ENCODE data around the gene UROS. TPM values are rescaled to one million over a fixed set of nuclear protein-coding genes. Genes with fewer than 3 reads are reported as not detected.

UROS gene
- total and polyA plus RNA-seq, 2 of the 4 experiments (the other 2 are of a cell fraction) = 48.7 to 56.5 TPM

GRCh38 chr10:125770844-125771243, 52.2 kb downstream of the UROS start:
- Histone ChIP-seq H3K9me1 (ENCODE audit: insufficient read depth, low read length) (no peaks in the 10 kb centered on the region), H2AFZ (replicated peaks; ENCODE audit: low read length, poor library complexity) (no peak overlapping the region), H3K14ac (replicated peaks; ENCODE audit: low read depth, low read length) (no peak overlapping the region), H3K9ac (ENCODE audit: low read depth, low read length) (no peak overlapping the region), H2BK120ac (ENCODE audit: low read depth, low read length) (no peak overlapping the region), H2AK5ac (ENCODE audit: low read depth, low read length) (no peak overlapping the region), H3K27ac (ENCODE audit: insufficient read depth, low read length) (no peak overlapping the region), H4K20me1 (ENCODE audit: insufficient read depth, low read length) (no peaks in the 10 kb centered on the region), H4K8ac (ENCODE audit: low read depth in 2 of 2, low read length in 2 of 2) (no peak overlapping the region), H3K79me1 (ENCODE audit: low read depth in 1 of 2, low read length in 2 of 2) (no peaks in the 10 kb centered on the region), H3K18ac (ENCODE audit: low read depth, low read length) (no peak overlapping the region), H3K27me3 (ENCODE audit: control insufficient read depth, insufficient read depth, low read length) (peaks cover 2% of the 10 kb centered on the region; the same call in 1 of the 2 replicates), H3K9me3 (ENCODE audit: control insufficient read depth, insufficient read depth, low read length) (no peaks in the 10 kb centered on the region), H3K36me3 (ENCODE audit: control insufficient read depth, insufficient read depth, low read length) (peaks cover 5% of the 10 kb centered on the region), H2BK15ac (ENCODE audit: low read depth, low read length) (no peak overlapping the region), H3K4ac (ENCODE audit: low read depth, low read length) (no peak overlapping the region), H3K23ac (ENCODE audit: low read depth, low read length) (no peak overlapping the region), H3K56ac (ENCODE audit: extremely low read depth, insufficient read depth, low read length) (no peak overlapping the region), H4K5ac (ENCODE audit: low read depth, low read length) (no peak overlapping the region), H2BK5ac (ENCODE audit: low read depth, low read length, poor library complexity, severe bottlenecking) (no peak overlapping the region), H2AK9ac (replicated peaks; ENCODE audit: low read depth, low read length, poor library complexity) (no peak overlapping the region), H2BK20ac (ENCODE audit: low read depth, low read length) (no peak overlapping the region), H3K4me3 (ENCODE audit: insufficient read depth, low read depth, low read length) (no peak overlapping the region), H3K4me1 (ENCODE audit: control insufficient read depth, insufficient read depth, low read length) (no peaks in the 10 kb centered on the region), H3K4me2 (ENCODE audit: low read depth, low read length) (no peak overlapping the region), H4K91ac (ENCODE audit: insufficient read depth, low read depth, low read length) (no peak overlapping the region)
- dilution Hi-C loops (cut with HindIII; ENCODE audit: low sequenced_read_pairs, unreplicated experiment) = no loop called here
- CTCF ChIA-PET = no interaction called here
- in situ Hi-C loops (cut with MboI; ENCODE audit: low sequenced_read_pairs) = no loop called here
- no TSS peak for BruUV-seq (replicated peaks)
- WGBS, 2 experiments (ENCODE audit: extremely low coverage in 2 of 2, insufficient read length in 1 of 2) = no CpG with 5 or more reads among the region's 5 CpGs
- ATAC-seq (ENCODE audit: low read depth) (no peak), DNase-seq (no peak)
- no peak for TF ChIP-seq CEBPB (IDR thresholded peaks at IDR 0.05; ENCODE audit: low read depth, low read length)
- TF ChIP-seq POLR2A (IDR thresholded peaks at IDR 0.05; ENCODE audit: low read depth, low read length) = no peak
- TF ChIP-seq BHLHE40 (IDR thresholded peaks at IDR 0.05; ENCODE audit: low read depth, low read length) = no peak
- TF ChIP-seq RFX5 (IDR thresholded peaks at IDR 0.05; ENCODE audit: low read depth, low read length) = no peak
- no peak for TF ChIP-seq ELK1 (IDR thresholded peaks at IDR 0.05; ENCODE audit: borderline replicate concordance, low read depth, low read length)
- no peak for TF ChIP-seq MXI1 (IDR thresholded peaks at IDR 0.05; ENCODE audit: borderline replicate concordance, low read depth, low read length)
- no peak for TF ChIP-seq MAFK (IDR thresholded peaks at IDR 0.05; ENCODE audit: low read depth, low read length)
- no peak for TF ChIP-seq RCOR1 (IDR thresholded peaks at IDR 0.05; ENCODE audit: insufficient replicate concordance, low read length)
- no peak for TF ChIP-seq MAZ (IDR thresholded peaks at IDR 0.05; ENCODE audit: borderline replicate concordance, low read depth, low read length)
- TF ChIP-seq FOS (IDR thresholded peaks at IDR 0.05; ENCODE audit: low read depth, low read length) = no peak
- no peak for TF ChIP-seq CHD1 (IDR thresholded peaks at IDR 0.05; ENCODE audit: low read depth, low read length)
- TF ChIP-seq CTCF (conservative IDR thresholded peaks at IDR 0.05; ENCODE audit: low read depth, low read length) = no peak
- TF ChIP-seq RAD21 (IDR thresholded peaks at IDR 0.05; ENCODE audit: low read length) = no peak
- TF ChIP-seq USF2 (IDR thresholded peaks at IDR 0.05; ENCODE audit: low read depth, low read length) = no peak
- no peak for TF ChIP-seq NFE2L2 (IDR thresholded peaks at IDR 0.05; ENCODE audit: low read depth, low read length)
- TF ChIP-seq SMC3 (IDR thresholded peaks at IDR 0.05; ENCODE audit: low read depth, low read length) = no peak
- intact Hi-C loops (cut with micrococcal nuclease) = no loop called here
- POLR2A ChIA-PET (ENCODE audit: unreplicated experiment) = no interaction called here

All from IMR-90 (cell line).